NCI-H345 (cell line): ENCODE data around the gene KCTD1.
"Not testable (repeated sequence)": the region's sequence is repeated elsewhere in the genome, so short reads cannot be mapped to it uniquely, and the experiment has no call there.

ENCODE experiments used
- DNase-seq: peaks from one replicate; lab custom pipeline; 2025; lab: John Stamatoyannopoulos, UW

Gene KCTD1

GRCh38 chr18:26457611-26458353, 90.6 kb downstream of the KCTD1 start:
- DNase-seq, result no peak

GRCh38 chr18:26457195-26457594, 91.2 kb downstream of the KCTD1 start:
- DNase-seq, result no peak

- DNase-seq, result no peak
Measured at GRCh38 chr18:26456070-26456491, 92.3 kb downstream of the KCTD1 start.

- no peak for DNase-seq
Measured at GRCh38 chr18:26455639-26456038, 92.7 kb downstream of the KCTD1 start.

GRCh38 chr18:26454616-26455015, 93.7 kb downstream of the KCTD1 start:
- DNase-seq, result no peak

GRCh38 chr18:26454192-26454591, 94.2 kb downstream of the KCTD1 start:
- DNase-seq, result no peak

GRCh38 chr18:26453386-26453901, 94.9 kb downstream of the KCTD1 start:
- DNase-seq, result no peak

GRCh38 chr18:26450989-26451682, 97.2 kb downstream of the KCTD1 start:
- no peak for DNase-seq

GRCh38 chr18:26448714-26449159, 99.6 kb downstream of the KCTD1 start:
- no peak for DNase-seq

- DNase-seq, result no peak
Measured at GRCh38 chr18:26443853-26444252, 104.5 kb downstream of the KCTD1 start.

GRCh38 chr18:26442126-26442525, 106.2 kb downstream of the KCTD1 start:
- no peak for DNase-seq

GRCh38 chr18:26440644-26441043, 107.7 kb downstream of the KCTD1 start:
- no peak for DNase-seq

GRCh38 chr18:26439537-26439936, 108.8 kb downstream of the KCTD1 start:
- no peak for DNase-seq

- no peak for DNase-seq
Measured at GRCh38 chr18:26438980-26439379, 109.4 kb downstream of the KCTD1 start.

- not testable (repeated sequence) for DNase-seq
Measured at GRCh38 chr18:26437634-26438033, 110.7 kb downstream of the KCTD1 start.

GRCh38 chr18:26436176-26437051, 111.9 kb downstream of the KCTD1 start:
- no peak for DNase-seq

- no peak for DNase-seq
Measured at GRCh38 chr18:26435415-26436095, 112.8 kb downstream of the KCTD1 start.

- no peak for DNase-seq
Measured at GRCh38 chr18:26434887-26435286, 113.5 kb downstream of the KCTD1 start.

GRCh38 chr18:26432651-26433424, 115.5 kb downstream of the KCTD1 start:
- DNase-seq, result no peak

GRCh38 chr18:26429535-26430226, 118.7 kb downstream of the KCTD1 start:
- DNase-seq, result peak; percentile 26
